Fibroblast of villous mesenchyme (primary cell): ENCODE results near the gene ZDHHC11. TPM values are rescaled to one million over a fixed set of nuclear protein-coding genes. Genes with fewer than 3 reads are reported as not detected.
A peak's percentile ranks its signal among the peaks of the same experiment; 100 is the strongest.
"Not testable (repeated sequence)": the region's sequence is repeated elsewhere in the genome, so short reads cannot be mapped to it uniquely, and the experiment has no call there.

ENCODE experiments used
- DNase-seq: peaks from one replicate; pipeline ENCODE4 v3.0.0-alpha.2; 2010; ENCODE audit warnings: low read depth
- H3K4me3 ChIP-seq: 2 replicates; pipeline ENCODE4 v1.5.1; 2011; ENCODE audit warnings: low read depth, mild to moderate bottlenecking, low read length
- total RNA-seq: library from RNA; depleted of rRNA; stranded (reverse); fragments of >200 nt; gene quantifications from 2 replicates; pipeline ENCODE4 v1.2.3, GENCODE V29; 2012
- TF ChIP-seq, protein P1 (sequence below): IDR thresholded peaks from 2 replicates; pipeline ENCODE4 v1.5.1; 2012; ENCODE audit warnings: low read depth, mild to moderate bottlenecking, low read length; ENCODE audit not compliant: insufficient read depth

ZDHHC11 gene
- total RNA-seq, 1 donor, result 0.86 TPM

GRCh38 chr5:776862-777711 lies 73.7 kb downstream of the ZDHHC11 start:
- peak; percentile 13 for DNase-seq
- TF ChIP-seq, protein P1, sequence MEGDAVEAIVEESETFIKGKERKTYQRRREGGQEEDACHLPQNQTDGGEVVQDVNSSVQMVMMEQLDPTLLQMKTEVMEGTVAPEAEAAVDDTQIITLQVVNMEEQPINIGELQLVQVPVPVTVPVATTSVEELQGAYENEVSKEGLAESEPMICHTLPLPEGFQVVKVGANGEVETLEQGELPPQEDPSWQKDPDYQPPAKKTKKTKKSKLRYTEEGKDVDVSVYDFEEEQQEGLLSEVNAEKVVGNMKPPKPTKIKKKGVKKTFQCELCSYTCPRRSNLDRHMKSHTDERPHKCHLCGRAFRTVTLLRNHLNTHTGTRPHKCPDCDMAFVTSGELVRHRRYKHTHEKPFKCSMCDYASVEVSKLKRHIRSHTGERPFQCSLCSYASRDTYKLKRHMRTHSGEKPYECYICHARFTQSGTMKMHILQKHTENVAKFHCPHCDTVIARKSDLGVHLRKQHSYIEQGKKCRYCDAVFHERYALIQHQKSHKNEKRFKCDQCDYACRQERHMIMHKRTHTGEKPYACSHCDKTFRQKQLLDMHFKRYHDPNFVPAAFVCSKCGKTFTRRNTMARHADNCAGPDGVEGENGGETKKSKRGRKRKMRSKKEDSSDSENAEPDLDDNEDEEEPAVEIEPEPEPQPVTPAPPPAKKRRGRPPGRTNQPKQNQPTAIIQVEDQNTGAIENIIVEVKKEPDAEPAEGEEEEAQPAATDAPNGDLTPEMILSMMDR, result no peak
- peak overlapping the region; percentile 40 for H3K4me3 ChIP-seq

- DNase-seq, result no peak
- TF ChIP-seq, protein P1, result no peak
- no peak overlapping the region for H3K4me3 ChIP-seq
Observed at GRCh38 chr5:775961-776861, 74.6 kb downstream of the ZDHHC11 start.

GRCh38 chr5:775595-775960 lies 75.2 kb downstream of the ZDHHC11 start:
- not testable (repeated sequence) for DNase-seq, H3K4me3 ChIP-seq

DNA sequence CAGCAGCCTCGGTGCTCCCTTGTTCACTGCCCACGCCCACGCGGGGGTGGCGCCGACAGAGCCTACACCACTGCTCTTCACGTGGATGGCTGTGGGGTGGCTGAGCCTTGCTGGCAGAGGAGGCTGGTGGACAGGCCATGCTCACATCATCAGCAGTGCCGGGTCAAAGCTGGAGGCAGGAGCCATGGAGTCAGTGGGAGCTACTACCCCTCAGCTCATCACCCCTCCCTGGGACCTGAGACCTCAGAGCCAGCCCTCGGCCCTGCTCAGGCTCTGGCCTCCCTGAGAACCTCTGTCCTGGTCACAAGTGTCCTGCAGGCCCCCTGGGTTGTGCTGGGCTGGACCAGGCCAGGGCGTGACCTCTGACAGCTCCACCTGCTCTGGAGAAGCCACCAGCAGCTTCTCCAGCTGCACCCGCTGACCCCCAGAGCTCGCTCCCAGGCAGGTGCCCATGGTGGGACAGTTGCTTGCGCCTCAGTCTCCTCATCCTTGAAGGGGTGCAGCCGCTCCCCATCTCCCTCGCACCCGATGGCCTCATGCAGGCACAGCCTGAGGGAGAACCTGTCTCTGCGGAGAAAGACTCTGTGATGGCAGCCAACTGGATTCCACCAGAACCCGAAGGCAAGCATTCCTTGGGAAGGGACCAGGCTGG lies 75.8 kb downstream of the ZDHHC11 start:
- DNase-seq, H3K4me3 ChIP-seq: not testable (repeated sequence)

GRCh38 chr5:774304-774703 lies 76.5 kb downstream of the ZDHHC11 start:
- DNase-seq, H3K4me3 ChIP-seq: not testable (repeated sequence)

GRCh38 chr5:773517-774264 lies 77.1 kb downstream of the ZDHHC11 start:
- H3K4me3 ChIP-seq, result no peak overlapping the region
- TF ChIP-seq, protein P1, result no peak
- no peak for DNase-seq

DNA sequence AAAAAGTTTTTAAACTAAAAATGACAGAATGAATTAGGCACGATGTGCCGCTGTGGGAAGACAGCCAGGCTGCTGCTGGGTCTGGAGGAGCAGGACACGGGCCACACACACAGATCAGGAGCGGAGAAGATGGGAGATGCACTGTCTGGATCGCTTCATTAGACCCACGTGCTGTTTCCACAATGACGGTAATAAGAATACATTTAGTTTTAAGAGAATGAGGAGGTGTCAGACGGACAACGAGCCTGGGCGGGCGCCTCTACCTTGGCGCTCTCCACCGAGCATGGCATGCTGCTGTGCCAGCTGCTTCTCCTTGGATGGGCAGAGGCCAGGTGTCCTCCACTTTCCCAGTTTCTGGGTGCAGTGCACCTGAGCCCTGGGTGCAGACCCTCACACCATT lies 77.9 kb downstream of the ZDHHC11 start:
- not testable (repeated sequence) for H3K4me3 ChIP-seq, DNase-seq

- DNase-seq, H3K4me3 ChIP-seq: not testable (repeated sequence)
Observed at GRCh38 chr5:772547-772890, 78.3 kb downstream of the ZDHHC11 start.

- not testable (repeated sequence) for H3K4me3 ChIP-seq, DNase-seq
Observed at GRCh38 chr5:771841-772546, 78.8 kb downstream of the ZDHHC11 start.

GRCh38 chr5:771087-771781 lies 79.6 kb downstream of the ZDHHC11 start:
- not testable (repeated sequence) for H3K4me3 ChIP-seq, DNase-seq

GRCh38 chr5:770585-770984 lies 80.2 kb downstream of the ZDHHC11 start:
- not testable (repeated sequence) for H3K4me3 ChIP-seq, DNase-seq

GRCh38 chr5:769485-770145 lies 81.2 kb downstream of the ZDHHC11 start:
- not testable (repeated sequence) for H3K4me3 ChIP-seq, DNase-seq
